Upper lobe of left lung (tissue), 6 donors: ENCODE measurements around the gene SPOPL. TPM values are rescaled to one million over a fixed set of nuclear protein-coding genes. Genes with fewer than 3 reads are reported as not detected.
"Not testable (repeated sequence)": the region's sequence is repeated elsewhere in the genome, so short reads cannot be mapped to it uniquely, and the experiment has no call there.

Source experiments
- ATAC-seq, 2 donors: fragments of 200-7000 bp; cut with Tn5 transposase; one replicate each; pipeline ENCODE4 v1.9.1; 2022; ENCODE audit warnings: mild to moderate bottlenecking in 2 of 2, moderate library complexity in 2 of 2; ENCODE audit not compliant: low FRiP score in 2 of 2
- DNase-seq, 2 donors: peaks; one replicate each; pipeline ENCODE4 v3.0.0-alpha.2; 2019 to 2020
- H3K27ac ChIP-seq, 4 donors: fragments of 200-600 bp; sonication (generic); one replicate each; pipeline ENCODE4 v1.5.1; 2016 to 2019
- H3K27me3 ChIP-seq, 4 donors: fragments of 200-600 bp; sonication (generic); one replicate each; pipeline ENCODE4 v1.5.1; 2017 to 2019
- H3K36me3 ChIP-seq, 4 donors: fragments of 200-600 bp; sonication (generic); one replicate each; pipeline ENCODE4 v1.5.1; 2016 to 2019
- H3K4me1 ChIP-seq, 4 donors: fragments of 200-600 bp; sonication (generic); one replicate each; pipeline ENCODE4 v1.5.1; 2018 to 2019
- H3K4me3 ChIP-seq, 4 donors: fragments of 200-600 bp; sonication (generic); one replicate each; pipeline ENCODE4 v1.5.1; 2017 to 2019; ENCODE audit warnings: mild to moderate bottlenecking in 2 of 4, moderate library complexity in 1 of 4
- H3K9me3 ChIP-seq, 4 donors: fragments of 200-600 bp; sonication (generic); one replicate each; pipeline ENCODE4 v1.5.1; 2018 to 2019
- EP300 ChIP-seq, 4 donors: sonication (generic); formaldehyde crosslinking; IDR thresholded peaks; one replicate each; pipeline ENCODE4 v1.5.1; 2017; ENCODE audit warnings: antibody characterized with exemption in 4 of 4, control low read depth in 2 of 4
- POLR2A ChIP-seq, 4 donors: fragments of 450-650 bp; IDR thresholded peaks; one replicate each; pipeline ENCODE4 v1.5.1; 2016 to 2017; ENCODE audit warnings: antibody characterized with exemption in 4 of 4, mild to moderate bottlenecking in 2 of 4
- POLR2AphosphoS5 ChIP-seq, 2 donors: sonication (generic); formaldehyde crosslinking; IDR thresholded peaks; one replicate each; pipeline ENCODE4 v1.5.1; 2017; ENCODE audit warnings: antibody characterized with exemption in 2 of 2
- WGBS, 2 donors: methylation state at CpG; one replicate each; pipeline ENCODE4 v1.1.5; 2017 to 2018; 5-methylcytosine and 5-hydroxymethylcytosine counted together
- total RNA-seq, 6 donors: library from RNA; depleted of rRNA in 4 of 6; stranded (reverse); fragments of >200 nt in 4 of 6; gene quantifications; one replicate each; pipeline versions ENCODE4 v1.1.0 to v1.2.1, GENCODE V29; 2016 to 2021
- TF ChIP-seq, protein P1 (sequence below), 6 experiments: fragments of 450-650 bp in 4 of 6; fragments of 200-600 bp in 2 of 6; sonication (generic) in 2 of 6; IDR thresholded peaks; one replicate each; pipeline ENCODE4 v1.5.1; 2016 to 2019; ENCODE audit warnings: antibody characterized with exemption in 6 of 6
- donor health status: DM: no; HTN: no; CAD: no; lungs with moderate emphysema.
- donor health status: DM: no; HTN: yes; CAD: no; lungs with severe emphysema.

SPOPL gene
- total RNA-seq, 6 donors from 2014 or later: 4.2 to 40.0 (median 24.2) TPM

DNA sequence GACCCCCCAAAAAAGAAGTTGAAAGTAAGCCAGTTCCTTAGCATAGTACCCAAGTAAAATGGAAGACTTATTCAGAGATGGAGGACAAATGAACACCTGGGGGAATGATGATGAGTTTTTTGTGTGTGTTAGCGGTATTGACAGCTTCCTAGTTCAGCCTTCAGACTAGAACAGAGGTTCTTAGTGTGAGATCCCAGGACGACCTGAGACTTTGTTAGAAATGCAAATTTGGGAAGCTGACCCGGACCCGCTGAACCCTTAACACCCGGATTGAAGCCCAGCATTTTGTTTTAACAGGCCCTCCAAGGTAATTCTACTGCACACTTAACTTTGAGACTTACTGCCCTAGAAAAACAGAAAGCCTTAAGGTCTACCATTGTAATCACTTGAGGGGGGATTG, 20.3 kb downstream of the SPOPL start:
- Histone ChIP-seq H3K27me3 (no peaks in the 10 kb centered on the region), H3K4me1 (peaks cover 0 to 19% (median 5%) of the 10 kb centered on the region in 4 donors), H3K9me3 (peaks cover 0 to 9% (median 0%) of the 10 kb centered on the region in 4 donors), H3K27ac (no peak overlapping the region), H3K36me3 (peaks cover 0 to 3% (median 0%) of the 10 kb centered on the region in 4 donors), H3K4me3 (no peak overlapping the region)
- DNase-seq: no peak
- 81 to 92% methylated on average over 5 of the region's 5 CpGs for WGBS, 2 donors
- no peak for TF ChIP-seq POLR2A (IDR thresholded peaks at IDR 0.05)
- no peak for TF ChIP-seq EP300 (IDR thresholded peaks at IDR 0.05)
- TF ChIP-seq, protein P1, sequence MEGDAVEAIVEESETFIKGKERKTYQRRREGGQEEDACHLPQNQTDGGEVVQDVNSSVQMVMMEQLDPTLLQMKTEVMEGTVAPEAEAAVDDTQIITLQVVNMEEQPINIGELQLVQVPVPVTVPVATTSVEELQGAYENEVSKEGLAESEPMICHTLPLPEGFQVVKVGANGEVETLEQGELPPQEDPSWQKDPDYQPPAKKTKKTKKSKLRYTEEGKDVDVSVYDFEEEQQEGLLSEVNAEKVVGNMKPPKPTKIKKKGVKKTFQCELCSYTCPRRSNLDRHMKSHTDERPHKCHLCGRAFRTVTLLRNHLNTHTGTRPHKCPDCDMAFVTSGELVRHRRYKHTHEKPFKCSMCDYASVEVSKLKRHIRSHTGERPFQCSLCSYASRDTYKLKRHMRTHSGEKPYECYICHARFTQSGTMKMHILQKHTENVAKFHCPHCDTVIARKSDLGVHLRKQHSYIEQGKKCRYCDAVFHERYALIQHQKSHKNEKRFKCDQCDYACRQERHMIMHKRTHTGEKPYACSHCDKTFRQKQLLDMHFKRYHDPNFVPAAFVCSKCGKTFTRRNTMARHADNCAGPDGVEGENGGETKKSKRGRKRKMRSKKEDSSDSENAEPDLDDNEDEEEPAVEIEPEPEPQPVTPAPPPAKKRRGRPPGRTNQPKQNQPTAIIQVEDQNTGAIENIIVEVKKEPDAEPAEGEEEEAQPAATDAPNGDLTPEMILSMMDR (IDR thresholded peaks at IDR 0.05): no peak
- no peak for TF ChIP-seq POLR2AphosphoS5 (IDR thresholded peaks at IDR 0.05)
- ATAC-seq: no peak

DNA sequence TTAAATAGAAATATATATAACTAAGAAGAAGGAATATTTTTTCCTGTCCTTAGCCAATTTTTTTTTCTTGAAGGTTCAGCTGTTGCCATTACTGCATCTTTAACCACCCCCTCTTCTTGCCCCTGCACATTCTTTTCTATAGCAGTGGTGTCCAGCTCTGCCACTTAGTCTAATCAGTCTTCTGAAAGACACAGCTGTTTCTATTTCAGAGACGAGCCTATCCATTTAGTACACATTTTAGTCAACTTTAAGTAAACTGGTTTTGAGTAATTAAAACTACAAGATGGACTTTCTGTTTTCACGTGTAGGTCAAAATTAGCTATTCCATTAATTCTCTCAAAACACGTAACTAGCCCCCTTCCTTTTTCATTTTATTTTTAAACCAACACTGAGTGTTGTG, 21.0 kb downstream of the SPOPL start:
- WGBS, 2 donors: 73% methylated on average over 3 of the region's 3 CpGs

DNA sequence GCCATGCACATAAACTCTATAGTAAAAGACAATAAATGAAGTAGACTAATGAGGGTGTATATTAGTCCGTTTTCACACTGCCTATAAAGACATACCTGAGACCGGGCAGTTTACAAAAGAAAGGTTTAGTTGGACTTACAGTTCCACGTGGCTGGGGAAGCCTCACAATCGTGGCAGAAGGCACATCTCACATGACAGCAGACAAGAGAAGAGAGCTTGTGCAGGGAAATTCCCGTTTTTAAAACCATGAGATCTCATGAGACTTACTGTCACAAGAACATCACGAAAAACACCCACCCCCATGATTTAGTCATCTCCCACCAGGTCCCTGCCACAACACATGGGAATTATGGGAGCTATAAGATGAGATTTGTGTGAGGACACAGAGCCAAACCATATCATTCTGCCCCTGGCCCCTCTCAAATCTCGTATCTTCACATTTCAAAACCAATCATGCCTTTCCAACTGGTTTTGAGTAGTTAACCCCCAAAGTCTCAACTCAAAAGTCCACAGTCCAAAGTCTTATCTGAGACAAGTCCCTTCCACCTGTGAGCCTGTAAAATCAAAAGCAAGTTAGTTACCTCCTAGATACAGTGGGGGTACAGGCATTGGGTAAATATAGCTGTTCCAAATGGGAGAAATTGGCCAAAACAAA, 21.6 kb downstream of the SPOPL start:
- not testable (repeated sequence) for H3K27me3 ChIP-seq
- 78 to 87% methylated on average over 7 of the region's 7 CpGs for WGBS, 2 donors

More for the DNA sequence above, 21.0 kb downstream of the SPOPL start:
- no peak for DNase-seq
- H3K4me1 ChIP-seq: peaks cover 0 to 14% (median 2%) of the 10 kb centered on the region in 4 donors
- no peak for ATAC-seq
- H3K9me3 ChIP-seq: peaks cover 0 to 9% (median 0%) of the 10 kb centered on the region in 4 donors
- H3K27ac ChIP-seq: no peak overlapping the region
- no peak overlapping the region for H3K4me3 ChIP-seq
- peaks cover 0 to 3% (median 0%) of the 10 kb centered on the region in 4 donors for H3K36me3 ChIP-seq
- no peak for TF ChIP-seq EP300 (IDR thresholded peaks at IDR 0.05)
- TF ChIP-seq, protein P1 (IDR thresholded peaks at IDR 0.05): no peak
- TF ChIP-seq POLR2AphosphoS5 (IDR thresholded peaks at IDR 0.05): no peak
- no peak for TF ChIP-seq POLR2A (IDR thresholded peaks at IDR 0.05)
- no peaks in the 10 kb centered on the region for H3K27me3 ChIP-seq

DNA sequence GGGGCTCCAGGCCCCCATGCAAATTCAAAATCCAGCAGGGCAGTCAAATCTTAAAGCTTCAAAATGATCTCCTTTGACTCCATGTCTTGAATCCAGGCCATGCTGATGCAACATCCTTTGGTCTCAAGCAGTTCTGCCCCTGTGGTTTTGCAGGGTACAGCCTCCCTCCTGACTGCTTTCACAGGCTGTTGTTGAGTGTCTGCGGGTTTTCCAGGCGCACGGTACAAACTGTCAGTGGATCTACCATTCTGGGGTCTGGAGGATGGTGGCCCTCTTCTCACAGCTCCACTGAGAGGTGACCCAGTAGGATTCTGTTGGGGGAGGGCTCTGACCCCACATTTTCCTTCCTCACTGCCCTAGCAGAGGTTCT, 22.1 kb downstream of the SPOPL start:
- H3K36me3 ChIP-seq, H3K9me3 ChIP-seq, H3K27me3 ChIP-seq, H3K27ac ChIP-seq, H3K4me1 ChIP-seq, ATAC-seq, H3K4me3 ChIP-seq: not testable (repeated sequence)
- 60 to 74% methylated on average over 3 of the region's 3 CpGs for WGBS, 2 donors
- peak in 1 of 2 donors; percentile 36 for DNase-seq

More for the DNA sequence above, 21.6 kb downstream of the SPOPL start:
- H3K36me3 ChIP-seq, H3K4me1 ChIP-seq, DNase-seq, H3K27ac ChIP-seq, ATAC-seq, H3K4me3 ChIP-seq, H3K9me3 ChIP-seq: not testable (repeated sequence)

DNA sequence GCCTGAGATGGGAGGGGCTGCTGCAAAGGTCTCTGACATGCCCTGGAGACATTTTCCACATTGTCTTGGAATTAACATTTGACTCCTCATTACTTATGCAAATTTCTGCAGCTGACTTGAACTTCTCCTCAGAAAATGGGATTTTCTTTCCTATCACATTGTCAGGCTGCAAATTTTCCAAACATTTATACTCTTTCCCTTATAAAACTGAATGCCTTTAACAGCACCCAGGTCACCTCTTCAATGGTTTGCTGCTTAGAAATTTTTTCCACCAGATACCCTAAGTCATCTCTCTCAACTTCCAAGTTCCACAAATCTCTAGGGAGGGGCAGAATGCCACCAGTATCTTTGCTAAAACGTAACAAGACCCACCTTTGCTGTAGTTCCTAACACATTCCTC, 22.8 kb downstream of the SPOPL start:
- not testable (repeated sequence) for H3K4me3 ChIP-seq, H3K27ac ChIP-seq, H3K36me3 ChIP-seq, H3K4me1 ChIP-seq, H3K27me3 ChIP-seq, ATAC-seq, H3K9me3 ChIP-seq, DNase-seq
- WGBS, 2 donors: 92 to 96% methylated on average over 1 of the region's 1 CpG

DNA sequence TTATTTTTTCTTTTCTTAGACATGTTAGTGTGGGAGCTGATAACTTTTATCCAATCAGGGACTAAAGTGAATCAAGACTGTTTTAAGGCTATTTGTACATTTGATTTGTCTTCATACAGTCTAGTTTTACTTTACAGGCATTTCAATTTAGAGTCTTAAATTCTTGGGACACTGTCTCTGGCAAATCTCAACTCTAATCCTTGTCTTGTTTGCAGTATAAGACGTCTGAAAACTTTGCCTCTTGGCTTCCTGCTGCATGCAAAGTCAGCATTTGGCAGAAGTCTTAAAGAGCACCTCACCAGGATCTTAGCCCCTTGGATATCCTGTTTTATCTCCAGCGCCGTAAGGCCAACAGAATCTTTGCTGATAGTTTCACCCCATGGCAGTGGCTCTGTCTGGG, 30.3 kb downstream of the SPOPL start:
- DNase-seq (no peak), ATAC-seq (no peak)
- 53 to 65% methylated on average over 3 of the region's 3 CpGs for WGBS, 2 donors
- H3K4me3 ChIP-seq: no peak overlapping the region
- no peaks in the 10 kb centered on the region for H3K27me3 ChIP-seq
- H3K36me3 ChIP-seq: peaks cover 0 to 4% (median 0%) of the 10 kb centered on the region in 4 donors
- H3K9me3 ChIP-seq: no peaks in the 10 kb centered on the region
- TF ChIP-seq POLR2AphosphoS5 (IDR thresholded peaks at IDR 0.05) (no peak), EP300 (IDR thresholded peaks at IDR 0.05) (no peak), POLR2A (IDR thresholded peaks at IDR 0.05) (no peak)
- TF ChIP-seq, protein P1 (IDR thresholded peaks at IDR 0.05): no peak
- H3K4me1 ChIP-seq: peaks cover 0 to 14% (median 5%) of the 10 kb centered on the region in 4 donors
- H3K27ac ChIP-seq: no peak overlapping the region
